Naive thymus-derived CD4-positive, alpha-beta T cell (primary cell): ENCODE data around the gene GCNT4. TPM values are rescaled to one million over a fixed set of nuclear protein-coding genes. Genes with fewer than 3 reads are reported as not detected.

Experiments
- ATAC-seq: fragments of 150-1000 bp; cut with Tn5 transposase; 2 replicates; pipeline ENCODE4 v1.10.0; 2021; ENCODE audit warnings: mild to moderate bottlenecking, moderate library complexity
- CTCF ChIA-PET: fragments of 350-600 bp; sonication (Branson Sonifier 250); formaldehyde crosslinking; loops from one replicate; lab custom pipeline; 2021; ENCODE audit warnings: antibody characterized with exemption; lab: Charles Lee
- POLR2A ChIA-PET: fragments of 350-600 bp; sonication (Branson Sonifier 250); formaldehyde crosslinking; loops from one replicate; lab custom pipeline; 2021; ENCODE audit warnings: antibody characterized with exemption, inconsistent platforms; lab: Charles Lee
- DNase-seq, 9 donors: peaks; one replicate each; pipeline versions ENCODE4 v3.0.0 to v3.0.0-alpha.2; 2020 to 2022; ENCODE audit warnings: mixed read lengths in 1 of 9
- H3K27ac ChIP-seq: one replicate; pipeline ENCODE4 v1.7.0; 2013; ENCODE audit warnings: mild to moderate bottlenecking, low read depth, low read length, moderate library complexity
- H3K27me3 ChIP-seq, 2 donors: one replicate each; pipeline ENCODE4 v1.7.0; 2013; ENCODE audit warnings: low read length in 2 of 2, mild to moderate bottlenecking in 2 of 2, moderate library complexity in 2 of 2; ENCODE audit not compliant: control insufficient read depth in 2 of 2, insufficient read depth in 2 of 2
- H3K36me3 ChIP-seq, 3 experiments: 1 replicate in 2 of 3; 2 replicates in 1 of 3; pipeline ENCODE4 v1.7.0; 2013; ENCODE audit warnings: low read length in 3 of 3, mild to moderate bottlenecking in 3 of 3, moderate library complexity in 1 of 3; ENCODE audit not compliant: insufficient read depth in 3 of 3, control insufficient read depth in 2 of 3
- H3K4me1 ChIP-seq, 2 donors: one replicate each; pipeline ENCODE4 v1.7.0; 2013; ENCODE audit warnings: low read length in 2 of 2, mild to moderate bottlenecking in 2 of 2, moderate library complexity in 1 of 2; ENCODE audit not compliant: control insufficient read depth in 2 of 2, insufficient read depth in 2 of 2
- H3K4me3 ChIP-seq: 2 replicates; pipeline ENCODE4 v1.7.0; 2013; ENCODE audit warnings: mild to moderate bottlenecking, low read length
- H3K9me3 ChIP-seq, 3 experiments: 1 replicate in 2 of 3; 2 replicates in 1 of 3; pipeline ENCODE4 v1.7.0; 2013; ENCODE audit warnings: low read length in 3 of 3; ENCODE audit not compliant: control insufficient read depth in 2 of 3
- H3K27ac Mint-ChIP-seq, 9 donors: one replicate each; pipeline ENCODE4 v1.8.0; 2020 to 2022; ENCODE audit warnings: mixed read lengths in 9 of 9, mild to moderate bottlenecking in 8 of 9, moderate library complexity in 5 of 9, inconsistent platforms in 2 of 9
- H3K27me3 Mint-ChIP-seq, 5 donors: one replicate each; pipeline ENCODE4 v1.8.0; 2021 to 2022; ENCODE audit warnings: mixed read lengths in 5 of 5, mild to moderate bottlenecking in 1 of 5
- H3K36me3 Mint-ChIP-seq, 5 donors: one replicate each; pipeline ENCODE4 v1.8.0; 2020 to 2022; ENCODE audit warnings: mixed read lengths in 5 of 5, mild to moderate bottlenecking in 3 of 5, inconsistent platforms in 1 of 5
- H3K4me1 Mint-ChIP-seq, 7 donors: one replicate each; pipeline ENCODE4 v1.8.0; 2020 to 2022; ENCODE audit warnings: mixed read lengths in 7 of 7, mild to moderate bottlenecking in 3 of 7, inconsistent platforms in 1 of 7
- H3K4me3 Mint-ChIP-seq, 10 donors: one replicate each; pipeline ENCODE4 v1.8.0; 2020 to 2022; ENCODE audit warnings: mild to moderate bottlenecking in 10 of 10, mixed read lengths in 10 of 10, moderate library complexity in 6 of 10, inconsistent platforms in 2 of 10
- H3K9me3 Mint-ChIP-seq, 11 donors: one replicate each; pipeline ENCODE4 v1.8.0; 2020 to 2022; ENCODE audit warnings: mixed read lengths in 11 of 11, mild to moderate bottlenecking in 4 of 11, inconsistent platforms in 1 of 11, moderate library complexity in 1 of 11
- intact Hi-C, 2 donors: fragments of 100-400 bp; cut with micrococcal nuclease; formaldehyde crosslinking; loops; one replicate each; pipeline ENCODE4 v1.15.1; 2023
- polyA plus RNA-seq, 2 donors: library from polyadenylated mRNA; unstranded; fragments of 300-500 nt; fragmentation: Illumina TruSeq; gene quantifications; one replicate each; pipeline ENCODE4 v1.2.3, GENCODE V29; 2021
- total RNA-seq, 6 experiments: library from RNA in 5 of 6; stranded (reverse) in 5 of 6; gene quantifications; 1 replicate in 5 of 6; 2 replicates in 1 of 6; pipeline ENCODE4 v1.2.3 and lab custom pipeline; 2021 to 2026

Gene GCNT4
- total and polyA plus RNA-seq, 7 experiments from 2014 or later = 1.9 to 36.4 (median 5.1) TPM

DNA sequence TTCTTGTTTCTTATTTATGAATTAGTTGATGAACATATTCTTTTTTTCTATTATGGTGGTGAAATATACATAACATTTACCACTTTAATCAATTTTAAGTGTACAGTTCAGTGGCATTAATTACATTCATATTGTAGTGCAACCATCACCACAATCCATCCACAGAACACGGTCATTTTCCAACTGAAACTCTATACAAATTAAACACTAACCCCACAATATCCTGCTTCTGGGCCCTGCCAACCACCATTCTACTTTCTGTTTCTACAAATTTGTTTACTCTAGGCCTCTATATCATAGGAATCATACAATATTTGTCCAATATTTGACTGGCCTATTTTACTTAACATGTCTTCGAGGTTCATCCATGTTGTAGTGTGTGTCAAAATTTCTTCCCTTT is 7.3 kb downstream of the GCNT4 start:
- H3K27ac Mint-ChIP-seq = peak overlapping the region in 7 of 9 donors; percentile 0 to 90 (median 57)
- H3K27me3 Mint-ChIP-seq = no peaks in the 10 kb centered on the region
- Histone ChIP-seq H3K27me3 (no peaks in the 10 kb centered on the region), H3K27ac (no peak overlapping the region), H3K4me1 (peaks cover 23 to 35% of the 10 kb centered on the region in 2 donors), H3K9me3 (no peaks in the 10 kb centered on the region), H3K36me3 (peaks cover 12 to 48% (median 14%) of the 10 kb centered on the region in 3 experiments), H3K4me3 (no peak overlapping the region)
- peaks cover 28 to 93% (median 79%) of the 10 kb centered on the region in 7 donors for H3K4me1 Mint-ChIP-seq
- CTCF ChIA-PET = no interaction called here
- H3K4me3 Mint-ChIP-seq = peak overlapping the region in 5 of 10 donors; percentile 11 to 70 (median 25)
- no peak for ATAC-seq
- POLR2A ChIA-PET = interaction anchor here (0.8 to 1.4 kb wide), 3 partner anchors 10 to 68 kb away, joined by 3 to 6 read pairs (median 3); no protein-coding TSS in a partner anchor
- DNase-seq = no peak
- intact Hi-C loops = loop anchor here in 1 of 2 donors (10.0 kb wide), 1 partner anchor 1990 kb away; the partner anchor contains the start of gene AGGF1
- H3K9me3 Mint-ChIP-seq = peaks cover 0 to 4% (median 0%) of the 10 kb centered on the region in 11 donors
- H3K36me3 Mint-ChIP-seq = peaks cover 26 to 71% (median 57%) of the 10 kb centered on the region in 5 donors

DNA sequence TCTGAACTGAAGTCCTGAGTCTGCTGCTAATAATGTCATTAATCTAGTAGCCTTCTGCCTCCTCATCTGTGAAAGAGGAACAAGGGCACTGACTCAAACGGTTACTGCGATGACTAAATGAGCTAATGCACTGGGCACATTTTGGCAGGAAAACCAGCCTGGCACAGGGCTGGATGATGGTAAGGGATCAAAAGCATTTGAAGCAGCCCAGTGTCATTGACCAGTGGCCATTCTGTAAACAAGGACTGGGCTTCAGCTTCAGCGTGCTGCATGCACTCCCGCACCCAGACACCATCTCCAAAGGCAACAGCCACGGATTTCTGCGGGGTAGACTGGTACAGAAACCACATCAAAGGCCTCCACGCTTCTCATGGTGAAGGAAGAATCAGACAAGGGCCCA is 8.0 kb downstream of the GCNT4 start:
- no peaks in the 10 kb centered on the region for H3K27me3 ChIP-seq
- no peak overlapping the region for H3K4me3 ChIP-seq
- POLR2A ChIA-PET = interaction anchor here (0.9 to 1.4 kb wide), 2 partner anchors 9 to 11 kb away, joined by 3 to 6 read pairs; no protein-coding TSS in a partner anchor
- intact Hi-C loops = loop anchor here in 1 of 2 donors (10.0 kb wide), 1 partner anchor 1990 kb away; the partner anchor contains the start of gene AGGF1
- Mint-ChIP-seq H3K9me3 (peaks cover 0 to 4% (median 0%) of the 10 kb centered on the region in 11 donors), H3K27ac (peak overlapping the region in 6 of 9 donors; percentile 30 to 69 (median 42)), H3K27me3 (no peaks in the 10 kb centered on the region), H3K36me3 (peaks cover 26 to 76% (median 63%) of the 10 kb centered on the region in 5 donors), H3K4me1 (peaks cover 30 to 92% (median 79%) of the 10 kb centered on the region in 7 donors), H3K4me3 (peak overlapping the region in 5 of 10 donors; percentile 21 to 67 (median 39))
- DNase-seq (peak in 3 of 9 donors; percentile 13 to 42 (median 24)), ATAC-seq (peak; percentile 60)
- CTCF ChIA-PET = no interaction called here
- no peaks in the 10 kb centered on the region for H3K9me3 ChIP-seq
- peaks cover 12 to 54% (median 14%) of the 10 kb centered on the region in 3 experiments for H3K36me3 ChIP-seq
- peaks cover 16 to 28% of the 10 kb centered on the region in 2 donors for H3K4me1 ChIP-seq
- no peak overlapping the region for H3K27ac ChIP-seq

DNA sequence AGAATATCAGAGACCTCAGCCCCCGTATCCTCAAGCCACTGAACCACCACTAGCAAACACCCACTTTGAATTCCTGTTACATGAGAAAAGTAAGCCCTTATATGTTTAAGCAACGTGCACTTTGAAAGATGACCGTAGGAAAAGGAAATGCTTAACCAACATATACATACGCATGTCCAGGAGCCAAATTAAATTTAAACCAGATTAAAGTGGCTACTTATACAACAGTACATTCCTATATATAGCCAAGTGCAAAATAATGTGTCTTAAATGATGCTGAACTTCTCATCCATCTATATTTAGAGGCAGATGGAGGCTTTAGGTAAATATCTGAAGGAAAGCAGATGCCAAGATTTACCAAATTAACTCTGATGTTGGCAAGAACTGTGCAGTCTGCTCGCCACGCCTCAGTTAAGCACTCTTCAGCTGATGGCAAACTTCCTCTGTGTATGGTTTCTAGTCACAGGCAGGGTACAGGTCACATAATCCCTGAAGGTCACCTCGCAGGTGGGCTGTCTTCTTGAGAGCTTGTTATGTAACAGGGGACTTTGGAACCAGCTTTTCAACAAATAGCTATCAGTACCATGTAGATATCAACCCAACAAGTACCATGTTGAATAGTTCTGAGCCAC is 8.6 kb downstream of the GCNT4 start:
- Mint-ChIP-seq H3K4me1 (peaks cover 27 to 92% (median 79%) of the 10 kb centered on the region in 7 donors), H3K36me3 (peaks cover 29 to 78% (median 68%) of the 10 kb centered on the region in 5 donors), H3K27ac (peak overlapping the region in 6 of 9 donors; percentile 10 to 69 (median 33)), H3K9me3 (peaks cover 0 to 4% (median 0%) of the 10 kb centered on the region in 11 donors), H3K27me3 (no peaks in the 10 kb centered on the region), H3K4me3 (peak overlapping the region in 4 of 10 donors; percentile 19 to 67 (median 50))
- ChIA-PET CTCF (no interaction called here), POLR2A (interaction anchor here (1.4 kb wide), 1 partner anchor 9 kb away, joined by 6 read pairs; no protein-coding TSS in a partner anchor)
- H3K36me3 ChIP-seq = peaks cover 12 to 54% (median 14%) of the 10 kb centered on the region in 3 experiments
- no peak overlapping the region for H3K27ac ChIP-seq
- H3K4me3 ChIP-seq = no peak overlapping the region
- intact Hi-C loops = loop anchor here in 1 of 2 donors (2.0 to 10.0 kb wide), 2 partner anchors 15 to 1991 kb away; partner anchors contain the start of gene AGGF1
- ATAC-seq (no peak), DNase-seq (no peak)
- peaks cover 9 to 22% of the 10 kb centered on the region in 2 donors for H3K4me1 ChIP-seq
- H3K27me3 ChIP-seq = no peaks in the 10 kb centered on the region
- H3K9me3 ChIP-seq = no peaks in the 10 kb centered on the region

DNA sequence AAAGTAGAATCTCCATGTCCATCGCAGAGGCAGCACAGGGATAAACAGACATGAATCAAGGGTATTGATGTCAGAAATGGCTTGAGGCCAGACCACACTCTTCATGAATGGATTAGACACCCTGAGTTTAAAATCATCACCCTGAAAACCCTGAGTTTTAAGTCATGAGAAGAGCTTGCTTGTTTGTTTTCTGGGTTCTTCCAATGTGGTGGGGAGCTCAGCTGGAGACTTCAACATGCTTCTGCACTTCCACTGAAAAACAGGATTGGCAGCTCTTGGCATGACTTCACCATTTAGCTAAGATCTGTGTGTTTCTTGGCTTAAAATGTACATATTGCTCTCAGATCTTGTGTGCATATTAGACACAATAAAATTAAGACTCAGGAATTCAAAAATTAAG is 9.8 kb downstream of the GCNT4 start:
- no peak overlapping the region for H3K4me3 Mint-ChIP-seq
- H3K9me3 Mint-ChIP-seq = peaks cover 0 to 4% (median 0%) of the 10 kb centered on the region in 11 donors
- peak overlapping the region in 2 of 9 donors; percentile 25 to 66 for H3K27ac Mint-ChIP-seq
- H3K36me3 Mint-ChIP-seq = peaks cover 26 to 81% (median 70%) of the 10 kb centered on the region in 5 donors
- H3K27me3 Mint-ChIP-seq = no peaks in the 10 kb centered on the region
- POLR2A ChIA-PET = interaction anchor here (0.7 kb wide), 1 partner anchor 9 kb away, joined by 3 read pairs; no protein-coding TSS in a partner anchor
- Histone ChIP-seq H3K4me3 (no peak overlapping the region), H3K27me3 (no peaks in the 10 kb centered on the region), H3K9me3 (no peaks in the 10 kb centered on the region), H3K27ac (no peak overlapping the region), H3K4me1 (peaks cover 0 to 10% of the 10 kb centered on the region in 2 donors), H3K36me3 (peaks cover 12 to 54% (median 14%) of the 10 kb centered on the region in 3 experiments)
- no peak for ATAC-seq
- CTCF ChIA-PET = no interaction called here
- no peak for DNase-seq
- intact Hi-C loops = loop anchor here in 1 of 2 donors (2.0 to 10.0 kb wide), 2 partner anchors 14 to 1992 kb away; partner anchors contain the start of gene AGGF1
- H3K4me1 Mint-ChIP-seq = peaks cover 19 to 90% (median 78%) of the 10 kb centered on the region in 7 donors

DNA sequence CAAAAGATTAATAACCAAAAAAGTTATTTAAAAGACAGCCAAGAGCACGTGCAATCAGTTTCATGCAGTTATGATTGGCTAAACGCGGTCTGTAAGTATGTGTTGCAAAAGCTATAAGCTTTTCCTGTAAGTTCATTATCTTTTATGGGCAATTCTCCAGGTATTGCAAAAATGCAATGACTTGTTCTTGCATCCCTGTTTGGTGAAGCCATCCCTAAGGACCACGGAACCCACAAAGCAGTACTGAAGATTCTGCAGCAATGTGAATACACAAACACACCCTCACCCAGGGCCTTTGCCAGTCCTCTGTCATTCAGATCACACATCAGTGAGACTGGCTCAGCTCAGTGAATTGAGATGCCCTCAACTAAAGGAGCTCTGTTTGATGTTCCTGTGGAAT is 11.4 kb downstream of the GCNT4 start:
- ATAC-seq (no peak), DNase-seq (no peak)
- CTCF ChIA-PET = interaction anchor here (0.6 kb wide), 1 partner anchor 254 kb away, joined by 6 read pairs; no protein-coding TSS in a partner anchor
- H3K36me3 Mint-ChIP-seq = peaks cover 22 to 82% (median 67%) of the 10 kb centered on the region in 5 donors
- H3K4me1 ChIP-seq = peaks cover 0 to 18% of the 10 kb centered on the region in 2 donors
- H3K9me3 ChIP-seq = no peaks in the 10 kb centered on the region
- POLR2A ChIA-PET = interaction anchor here (1.6 to 1.7 kb wide), 2 partner anchors 9 to 13 kb away, joined by 7 to 8 read pairs; no protein-coding TSS in a partner anchor
- H3K4me3 Mint-ChIP-seq = no peak overlapping the region
- no peak overlapping the region for H3K4me3 ChIP-seq
- intact Hi-C loops = loop anchor here in 1 of 2 donors (10.0 kb wide), 1 partner anchor 1994 kb away; the partner anchor contains the start of gene AGGF1
- peaks cover 12 to 39% (median 12%) of the 10 kb centered on the region in 3 experiments for H3K36me3 ChIP-seq
- peaks cover 0 to 4% (median 0%) of the 10 kb centered on the region in 11 donors for H3K9me3 Mint-ChIP-seq
- peaks cover 17 to 88% (median 77%) of the 10 kb centered on the region in 7 donors for H3K4me1 Mint-ChIP-seq
- H3K27ac ChIP-seq = no peak overlapping the region
- no peaks in the 10 kb centered on the region for H3K27me3 Mint-ChIP-seq
- H3K27ac Mint-ChIP-seq = peak overlapping the region in 2 of 9 donors; percentile 28 to 46
- H3K27me3 ChIP-seq = no peaks in the 10 kb centered on the region

DNA sequence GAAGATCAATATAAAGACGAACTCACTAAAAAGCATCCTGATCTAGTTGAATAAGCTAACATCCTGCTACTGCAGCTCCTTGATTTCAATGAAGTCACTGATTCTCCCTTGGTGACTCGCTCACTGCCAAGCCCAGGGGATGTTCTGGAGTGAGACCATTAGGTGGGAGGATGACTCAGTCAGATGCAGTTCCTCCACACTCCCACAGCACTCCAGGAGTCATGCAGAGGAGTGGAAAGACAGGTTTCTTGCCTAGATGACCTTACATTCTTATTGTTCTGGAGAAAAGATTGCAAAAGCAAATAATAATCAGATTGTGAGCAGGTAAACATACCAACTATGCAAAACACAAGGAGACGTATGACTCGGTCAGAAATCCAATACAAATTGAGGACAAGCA is 15.3 kb downstream of the GCNT4 start:
- POLR2A ChIA-PET = interaction anchor here (0.9 to 1.3 kb wide), 3 partner anchors 12 to 107 kb away, joined by 3 to 7 read pairs (median 3); no protein-coding TSS in a partner anchor
- no peak overlapping the region for H3K4me3 ChIP-seq

More for the DNA sequence above, 15.3 kb downstream of the GCNT4 start:
- Histone ChIP-seq H3K9me3 (no peaks in the 10 kb centered on the region), H3K4me1 (peaks cover 25 to 38% of the 10 kb centered on the region in 2 donors), H3K36me3 (peaks cover 0 to 7% (median under 1%) of the 10 kb centered on the region in 3 experiments), H3K27me3 (no peaks in the 10 kb centered on the region), H3K27ac (no peak overlapping the region)
- peak overlapping the region in 3 of 10 donors; percentile 2 to 42 (median 17) for H3K4me3 Mint-ChIP-seq
- DNase-seq (peak in 1 of 9 donors; percentile 31), ATAC-seq (no peak)
- H3K27ac Mint-ChIP-seq = peak overlapping the region in 8 of 9 donors; percentile 29 to 83 (median 50)
- intact Hi-C loops = no loop called here
- peaks cover 3 to 65% (median 35%) of the 10 kb centered on the region in 5 donors for H3K36me3 Mint-ChIP-seq
- no peaks in the 10 kb centered on the region for H3K27me3 Mint-ChIP-seq
- peaks cover 23 to 89% (median 83%) of the 10 kb centered on the region in 7 donors for H3K4me1 Mint-ChIP-seq
- CTCF ChIA-PET = interaction anchor here (1.7 kb wide), 1 partner anchor 14 kb away, joined by 8 read pairs; no protein-coding TSS in a partner anchor
- peaks cover 0 to 5% (median 0%) of the 10 kb centered on the region in 11 donors for H3K9me3 Mint-ChIP-seq
